Measurements from ENCODE around the gene CHMP6. TPM values are rescaled to one million over a fixed set of nuclear protein-coding genes. Genes with fewer than 3 reads are reported as not detected.

Gene CHMP6
- total RNA-seq, 1 experiment from 2014 or later, result 15.0 TPM

- H3K9me3 Mint-ChIP-seq, result no peaks in the 10 kb centered on the region
- ChIA-PET CTCF (interaction anchor here (1.0 kb wide), 2 partner anchors 28 to 102 kb away, joined by 3 read pairs; no protein-coding TSS in a partner anchor), POLR2A (no interaction called here)
- TF ChIP-seq IRF1 (CRISPR knock-in tag; IDR thresholded peaks at IDR 0.05) (no peak), RORB (CRISPR knock-in tag; IDR thresholded peaks at IDR 0.05) (no peak), AFF4 (CRISPR knock-in tag; IDR thresholded peaks at IDR 0.05; ENCODE audit: borderline replicate concordance) (no peak)
- DNase-seq (ENCODE audit: low spot score) (no peak), ATAC-seq (no peak)
- no peaks in the 10 kb centered on the region; the same call in 1 of the 2 replicates for H3K36me3 Mint-ChIP-seq
- H3K4me3 Mint-ChIP-seq, result no peak overlapping the region
- peaks cover 7% of the 10 kb centered on the region for H3K27me3 Mint-ChIP-seq (ENCODE audit: low read depth)
- peaks cover 7% of the 10 kb centered on the region for H3K4me1 Mint-ChIP-seq
- H3K27ac Mint-ChIP-seq, result no peak overlapping the region
Observed at GRCh38 chr17:80995131-80995530, 3.5 kb downstream of the CHMP6 start.

- no peak for DNase-seq (ENCODE audit: low spot score)
- H3K27me3 Mint-ChIP-seq (ENCODE audit: low read depth), result peaks cover 5% of the 10 kb centered on the region
- no peak for ATAC-seq
- ChIA-PET CTCF (no interaction called here), POLR2A (no interaction called here)
- no peak overlapping the region for H3K4me3 Mint-ChIP-seq
- no peaks in the 10 kb centered on the region for H3K9me3 Mint-ChIP-seq
- peaks cover 7% of the 10 kb centered on the region for H3K4me1 Mint-ChIP-seq
- no peaks in the 10 kb centered on the region; the same call in 1 of the 2 replicates for H3K36me3 Mint-ChIP-seq
- TF ChIP-seq TP53 (CRISPR knock-in tag; IDR thresholded peaks at IDR 0.05) (no peak), FOXP4 (CRISPR knock-in tag; IDR thresholded peaks at IDR 0.05) (no peak), OVOL2 (CRISPR knock-in tag; IDR thresholded peaks at IDR 0.05; ENCODE audit: borderline replicate concordance) (no peak), PREB (CRISPR knock-in tag; IDR thresholded peaks at IDR 0.05; ENCODE audit: borderline replicate concordance) (no peak), ELF4 (CRISPR knock-in tag; IDR thresholded peaks at IDR 0.05; ENCODE audit: low read depth) (no peak), ZBTB21 (CRISPR knock-in tag; IDR thresholded peaks at IDR 0.05; ENCODE audit: borderline replicate concordance) (no peak), MLX (CRISPR knock-in tag; IDR thresholded peaks at IDR 0.05) (no peak), ZNF425 (CRISPR knock-in tag; conservative IDR thresholded peaks at IDR 0.05) (no peak), MYBL2 (CRISPR knock-in tag; IDR thresholded peaks at IDR 0.05) (no peak), ZNF121 (CRISPR knock-in tag; IDR thresholded peaks at IDR 0.05) (no peak), ZNF416 (CRISPR knock-in tag; IDR thresholded peaks at IDR 0.05) (no peak), ESRRA (CRISPR knock-in tag; IDR thresholded peaks at IDR 0.05; ENCODE audit: borderline replicate concordance) (no peak), NFYB (CRISPR knock-in tag; conservative IDR thresholded peaks at IDR 0.05; ENCODE audit: low read depth) (no peak)
- no peak overlapping the region for H3K27ac Mint-ChIP-seq
Observed at GRCh38 chr17:80996422-80997305, 5.0 kb downstream of the CHMP6 start.

Measured in WTC11 (cell line).